T-helper 1 cell (primary cell): ENCODE results near the gene PI4KA.

Source experiments
- DNase-seq, 5 donors: peaks; one replicate each; pipeline ENCODE4 v3.0.0-alpha.2; 2012 to 2020

The PI4KA gene

DNA sequence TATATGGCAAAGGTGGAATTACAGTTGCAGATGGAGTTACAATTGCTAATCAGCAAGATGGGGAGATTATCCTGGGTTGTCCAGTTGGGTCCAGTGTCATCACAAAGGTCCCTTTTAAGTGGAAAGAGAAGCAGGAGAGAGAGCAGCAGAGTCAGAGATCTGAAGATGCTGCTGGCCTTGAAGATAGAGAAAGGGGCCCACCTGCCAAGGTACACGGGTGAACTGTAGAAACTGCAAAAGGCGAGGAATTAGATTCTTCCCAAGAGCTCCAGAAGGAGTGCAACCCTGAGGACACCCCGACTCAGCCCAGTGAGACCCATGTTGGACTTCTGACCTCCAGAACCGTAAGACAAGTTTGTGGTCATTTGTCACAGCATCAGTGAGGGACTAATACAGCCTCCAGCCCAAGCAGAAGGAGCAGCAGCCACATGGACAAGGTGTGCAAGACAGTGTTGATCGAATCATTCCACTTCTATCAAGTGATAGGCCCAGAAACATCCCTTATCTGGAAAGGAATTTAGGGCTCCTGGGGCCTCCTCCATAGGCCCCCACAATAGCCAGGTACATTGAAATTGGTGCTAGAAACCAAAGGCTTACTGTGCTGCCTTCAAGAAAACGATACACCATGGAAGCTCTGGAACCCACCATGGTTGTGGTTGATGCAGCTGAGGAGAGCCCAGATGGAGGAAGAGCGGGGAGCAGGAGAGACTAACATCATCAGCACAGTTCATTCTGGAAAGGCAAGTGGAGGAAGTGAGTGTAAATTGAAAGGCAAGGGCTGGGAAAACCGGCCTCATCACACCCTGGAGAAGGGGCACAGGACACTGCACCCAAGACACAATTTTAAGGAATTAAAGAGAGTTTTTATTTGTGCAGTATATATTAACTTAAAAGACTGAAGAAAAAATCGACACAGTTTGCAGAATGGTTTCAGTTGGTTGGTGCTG is 23.5 kb upstream of the PI4KA start:
- DNase-seq: no peak

GRCh38 chr22:20881231-20881630 is 22.6 kb upstream of the PI4KA start:
- no peak for DNase-seq

GRCh38 chr22:20877715-20878114 is 19.1 kb upstream of the PI4KA start:
- DNase-seq: no peak

DNA sequence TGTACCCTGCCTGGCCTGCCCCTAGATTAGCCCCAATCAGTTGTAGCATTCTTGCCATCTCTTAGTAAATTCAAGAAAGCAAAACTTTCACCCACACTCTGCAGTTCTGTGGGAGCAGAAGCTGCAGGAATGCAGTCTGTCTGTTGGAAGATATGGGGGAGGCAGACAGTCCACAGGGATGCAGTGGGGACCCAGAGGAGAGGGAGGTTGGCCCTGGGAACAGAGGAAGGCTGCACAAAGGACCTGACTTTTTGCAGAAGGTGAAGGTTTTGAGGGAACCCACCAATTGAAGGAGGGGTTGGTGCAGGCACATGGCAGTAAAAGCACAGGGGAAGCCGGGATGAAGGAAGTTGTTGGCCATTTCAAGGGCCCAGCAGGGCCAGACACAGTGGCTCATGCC is 16.7 kb upstream of the PI4KA start:
- DNase-seq: no peak

GRCh38 chr22:20873214-20873613 is 14.6 kb upstream of the PI4KA start:
- DNase-seq: no peak

DNA sequence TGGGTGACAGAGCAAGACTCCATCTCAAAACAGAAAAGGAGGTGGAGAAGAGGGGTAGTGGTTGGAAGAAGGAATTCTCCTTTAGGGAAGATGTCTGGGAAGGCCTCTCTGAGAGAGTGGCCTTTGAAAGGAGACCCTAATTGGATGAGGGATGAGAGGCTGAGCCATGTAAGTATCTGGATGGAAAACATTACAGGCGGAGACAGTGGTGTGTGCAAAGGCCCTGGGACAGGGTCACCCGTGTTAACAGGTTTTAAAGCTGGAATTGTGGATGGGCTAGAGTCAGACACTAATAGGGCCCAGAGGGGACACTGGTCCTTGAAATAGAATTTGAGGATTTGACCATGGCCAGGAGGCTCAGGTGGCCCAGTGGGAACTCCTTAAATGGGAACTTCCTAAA is 10.6 kb upstream of the PI4KA start:
- no peak for DNase-seq

DNA sequence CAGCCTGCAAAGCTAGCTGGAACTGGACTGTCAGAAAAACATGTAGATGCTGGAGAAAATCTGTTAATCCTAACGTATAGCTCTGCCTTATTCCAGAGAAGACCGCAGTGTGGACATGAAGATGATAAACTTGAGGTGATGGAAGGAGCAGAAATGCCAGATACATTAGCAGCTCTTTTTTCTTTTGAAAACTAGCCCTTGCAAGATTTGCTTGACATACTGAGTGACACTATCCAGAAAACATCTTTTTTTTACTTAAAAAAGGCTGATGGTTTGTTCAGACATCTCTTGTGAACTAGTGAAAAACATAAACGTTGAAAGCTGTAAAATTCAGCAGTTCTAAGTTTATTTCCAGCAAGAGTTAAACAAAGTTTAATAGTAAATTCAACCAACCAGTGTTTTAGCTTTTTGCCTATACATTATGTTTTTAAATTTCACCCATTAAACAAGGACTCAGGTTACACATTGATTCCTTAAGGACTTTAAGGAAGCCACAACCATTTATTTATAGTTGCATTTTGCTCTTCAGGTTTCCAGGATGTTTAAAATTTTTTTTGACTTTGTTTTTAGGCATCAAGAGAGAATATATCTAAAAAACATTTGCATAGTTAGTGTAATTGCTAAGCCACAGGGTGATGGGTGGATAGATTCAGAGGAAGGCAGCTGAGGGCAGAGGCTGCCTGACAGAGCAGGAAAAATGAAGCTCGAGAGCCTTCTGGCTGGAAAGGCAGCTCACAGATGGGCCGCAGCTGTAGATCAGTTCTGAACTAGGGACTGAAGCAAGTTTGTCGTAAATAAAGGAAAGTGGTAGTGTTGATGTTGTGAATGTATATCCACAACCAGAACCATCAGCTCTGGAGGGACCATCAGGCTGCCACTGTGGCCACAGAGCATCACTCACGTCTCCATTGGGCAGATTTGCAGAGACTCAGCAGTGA is 9.7 kb upstream of the PI4KA start:
- DNase-seq: no peak

- DNase-seq: peak in 1 of 5 donors; percentile 27
Observed at GRCh38 chr22:20867179-20868024, 8.8 kb upstream of the PI4KA start.

GRCh38 chr22:20866736-20867135 is 8.1 kb upstream of the PI4KA start:
- no peak for DNase-seq

DNA sequence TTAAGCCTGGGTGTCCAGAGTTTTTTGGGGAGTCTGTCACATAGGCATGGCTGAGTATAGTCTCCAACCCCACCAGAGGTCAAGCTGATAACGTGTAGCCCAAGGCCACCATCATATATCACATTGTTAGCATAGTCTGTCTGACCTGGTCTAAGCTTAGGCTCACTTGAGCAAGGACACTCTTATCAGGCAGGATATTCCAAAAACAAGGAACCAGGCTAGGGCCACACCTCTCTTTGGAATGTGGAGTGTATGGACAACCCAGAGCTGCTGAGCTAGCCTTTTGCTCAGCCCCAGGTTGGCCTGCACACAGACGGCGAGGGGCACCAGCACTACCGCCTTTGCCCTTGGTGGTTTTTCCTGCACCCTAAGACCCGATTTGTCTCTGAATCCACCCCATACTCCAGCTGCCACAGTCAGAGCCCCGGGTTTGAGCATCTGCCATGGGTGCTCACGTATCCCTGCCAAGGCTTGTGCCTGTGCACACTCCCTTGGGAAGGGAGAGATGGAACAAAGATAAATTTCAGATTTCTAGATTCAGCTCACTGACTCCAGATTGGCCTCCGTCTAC is 7.3 kb upstream of the PI4KA start:
- no peak for DNase-seq

- no peak for DNase-seq
Observed at GRCh38 chr22:20865331-20865730, 6.7 kb upstream of the PI4KA start.

- no peak for DNase-seq
Observed at GRCh38 chr22:20864186-20864908, 5.7 kb upstream of the PI4KA start.

DNA sequence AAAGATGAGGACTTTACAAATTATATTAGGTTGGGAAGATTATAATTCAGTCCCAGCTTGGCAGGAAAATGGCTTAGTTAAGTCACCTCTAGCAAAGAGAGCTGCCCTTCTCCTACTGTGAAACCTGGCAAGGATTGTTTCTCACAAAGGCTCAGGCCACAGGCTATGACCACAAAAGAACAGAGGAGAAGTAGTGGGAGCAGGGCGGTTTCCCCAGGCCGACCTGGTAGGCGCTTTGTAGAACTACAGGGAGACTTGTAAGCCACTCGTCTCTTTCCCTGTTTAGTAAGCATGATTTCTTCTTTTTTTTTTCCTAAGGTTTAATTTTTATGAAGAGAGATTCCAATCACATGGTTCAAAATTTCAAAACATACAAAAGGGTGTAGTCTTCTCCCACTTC is 4.8 kb upstream of the PI4KA start:
- no peak for DNase-seq

DNA sequence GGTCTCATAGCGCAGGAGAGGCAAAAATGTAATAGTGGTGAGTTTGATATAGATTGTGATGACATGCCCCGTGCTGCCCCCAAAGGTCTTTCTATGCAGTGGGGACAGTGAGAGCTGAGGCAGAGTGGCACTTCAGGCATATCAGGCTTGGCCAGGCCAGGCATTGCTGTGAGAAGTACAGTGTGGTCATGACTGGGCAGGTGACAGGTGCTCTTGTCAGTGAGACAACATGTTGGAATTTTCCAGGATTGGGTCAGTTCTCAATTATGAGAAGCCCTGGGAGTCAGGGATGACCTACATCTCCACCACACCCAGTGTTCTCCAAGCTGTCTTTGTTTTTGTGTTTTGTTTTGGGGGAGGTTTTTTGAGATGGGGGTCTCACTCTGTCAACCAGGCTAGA is 3.9 kb upstream of the PI4KA start:
- no peak for DNase-seq

DNA sequence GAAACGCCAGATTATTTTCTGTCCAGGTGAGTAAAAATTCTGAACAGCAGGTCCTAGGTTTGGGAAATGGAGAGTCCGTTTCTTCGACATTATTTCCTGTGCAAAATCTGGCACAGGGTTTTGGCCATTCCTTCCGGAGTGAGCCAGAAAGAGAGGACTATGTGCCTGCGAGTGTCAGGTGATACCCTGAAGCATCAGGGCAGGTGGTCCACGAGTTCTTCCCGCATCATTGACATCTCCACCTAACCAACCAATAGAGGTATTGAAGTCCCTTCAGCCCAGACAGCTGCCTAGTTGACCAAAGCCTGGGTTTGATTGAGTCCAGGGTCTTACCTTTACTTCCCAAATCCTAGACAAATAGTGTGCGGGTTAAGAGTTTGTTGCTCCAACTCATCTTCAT is 1.0 kb upstream of the PI4KA start:
- DNase-seq: no peak

GRCh38 chr22:20857838-20858614 is 585 bp downstream of the PI4KA start:
- peak; percentile 63 to 88 (median 74) for DNase-seq

GRCh38 chr22:20857247-20857643 is 1.4 kb downstream of the PI4KA start:
- DNase-seq: no peak

DNA sequence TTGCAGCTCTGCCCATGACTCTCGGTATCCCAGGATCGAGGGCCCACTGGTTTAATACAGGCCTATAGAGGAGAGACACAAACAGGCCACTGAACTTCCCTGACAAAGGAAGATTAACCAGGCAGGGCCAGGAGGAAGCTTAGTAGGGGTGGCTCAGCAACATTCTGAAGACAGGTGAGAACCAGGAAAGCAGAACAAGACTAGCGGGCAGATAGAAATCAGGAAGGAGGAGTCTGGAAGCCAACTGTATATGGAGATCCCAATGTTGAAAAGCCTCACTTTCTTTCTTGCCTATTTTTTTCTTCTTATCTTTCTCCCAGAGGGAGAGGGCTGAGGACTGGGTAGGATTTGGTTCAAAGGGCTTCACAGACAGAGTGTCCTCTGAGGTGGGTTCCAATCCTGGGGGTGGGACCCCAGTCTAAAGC is 5.4 kb downstream of the PI4KA start:
- no peak for DNase-seq

GRCh38 chr22:20852503-20852902 is 6.1 kb downstream of the PI4KA start:
- DNase-seq: no peak

GRCh38 chr22:20852076-20852475 is 6.5 kb downstream of the PI4KA start:
- DNase-seq: no peak
